MCF 10A (cell line): Measurements from ENCODE around the gene GALNT1. TPM values are rescaled to one million over a fixed set of nuclear protein-coding genes. Genes with fewer than 3 reads are reported as not detected.
"Not testable (repeated sequence)": the region's sequence is repeated elsewhere in the genome, so short reads cannot be mapped to it uniquely, and the experiment has no call there.

ENCODE experiments used
- BruUV-seq: library from RNA; stranded (reverse); fragments of 400-500 nt; replicated peaks from 2 replicates; lab custom pipeline; 2021; lab: Mats Ljungman, UMichigan
- CTCF ChIA-PET: fragments of 300-600 bp; sonication (Branson Sonifier 250); formaldehyde crosslinking; extraction: SDS; loops from one replicate; lab custom pipeline; 2021; ENCODE audit warnings: antibody characterized with exemption, inconsistent platforms; lab: Yijun Ruan, JAX
- POLR2A ChIA-PET: fragments of 300-600, 350-650 bp; sonication (Branson Sonifier 250); formaldehyde crosslinking; extraction: SDS; loops from one replicate; lab custom pipeline; 2020; ENCODE audit warnings: antibody characterized with exemption, inconsistent platforms; lab: Yijun Ruan, JAX
- DNase-seq: peaks from one replicate; pipeline ENCODE4 v3.0.0-alpha.2; 2018; ENCODE audit not compliant: unreplicated experiment
- H3K27ac Mint-ChIP-seq: one replicate; pipeline ENCODE4 v1.8.0; 2022; ENCODE audit warnings: mild to moderate bottlenecking, low read depth, mixed read lengths; ENCODE audit not compliant: unreplicated experiment
- H3K27me3 Mint-ChIP-seq: one replicate; pipeline ENCODE4 v1.8.0; 2022; ENCODE audit warnings: mixed read lengths; ENCODE audit not compliant: insufficient read depth, unreplicated experiment
- H3K36me3 Mint-ChIP-seq: one replicate; pipeline ENCODE4 v1.8.0; 2022; ENCODE audit warnings: mild to moderate bottlenecking, moderate library complexity, mixed read lengths; ENCODE audit not compliant: insufficient read depth, unreplicated experiment
- H3K4me1 Mint-ChIP-seq: one replicate; pipeline ENCODE4 v1.8.0; 2022; ENCODE audit warnings: mixed read lengths; ENCODE audit not compliant: insufficient read depth, unreplicated experiment
- H3K4me3 Mint-ChIP-seq: one replicate; pipeline ENCODE4 v1.8.0; 2022; ENCODE audit warnings: mild to moderate bottlenecking, moderate library complexity, mixed read lengths; ENCODE audit not compliant: unreplicated experiment
- H3K9me3 Mint-ChIP-seq: one replicate; pipeline ENCODE4 v1.8.0; 2022; ENCODE audit warnings: mixed read lengths; ENCODE audit not compliant: unreplicated experiment
- intact Hi-C: fragments of 100-400 bp; cut with micrococcal nuclease; formaldehyde crosslinking; loops from 2 replicates; pipeline ENCODE4 v1.14.1; 2022
- total RNA-seq: library from RNA; stranded (reverse); gene quantifications from 2 replicates; pipeline ENCODE4 v1.2.3, GENCODE V29; 2022
- TF ChIP-seq, protein P1 (sequence below): fragments of 200-600 bp; IDR thresholded peaks from one replicate; pipeline ENCODE4 v1.8.0; 2022; ENCODE audit warnings: antibody characterized with exemption, mild to moderate bottlenecking; ENCODE audit not compliant: unreplicated experiment

The GALNT1 gene
- total RNA-seq, 1 experiment from 2014 or later: 71.0 TPM

DNA sequence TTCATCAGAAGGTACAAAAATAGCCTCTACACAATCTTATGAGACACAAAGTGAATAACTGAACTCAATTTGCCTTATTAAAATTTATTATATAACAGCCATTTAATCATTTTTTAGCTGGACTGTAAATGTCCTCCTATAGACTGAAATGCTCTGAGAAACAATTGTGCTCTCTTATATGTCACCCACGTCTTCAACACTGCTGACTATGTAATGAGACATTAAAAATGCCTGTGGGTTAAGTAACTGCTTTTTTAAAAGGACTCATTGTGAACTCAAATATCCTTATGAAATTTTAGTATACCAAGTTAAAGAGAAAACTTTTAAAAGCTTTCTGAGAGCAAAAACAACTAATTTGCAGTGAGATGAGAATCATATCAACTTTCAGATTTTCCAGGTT is 10.4 kb upstream of the GALNT1 start:
- Mint-ChIP-seq H3K9me3 (no peaks in the 10 kb centered on the region), H3K27ac (no peak overlapping the region)

DNA sequence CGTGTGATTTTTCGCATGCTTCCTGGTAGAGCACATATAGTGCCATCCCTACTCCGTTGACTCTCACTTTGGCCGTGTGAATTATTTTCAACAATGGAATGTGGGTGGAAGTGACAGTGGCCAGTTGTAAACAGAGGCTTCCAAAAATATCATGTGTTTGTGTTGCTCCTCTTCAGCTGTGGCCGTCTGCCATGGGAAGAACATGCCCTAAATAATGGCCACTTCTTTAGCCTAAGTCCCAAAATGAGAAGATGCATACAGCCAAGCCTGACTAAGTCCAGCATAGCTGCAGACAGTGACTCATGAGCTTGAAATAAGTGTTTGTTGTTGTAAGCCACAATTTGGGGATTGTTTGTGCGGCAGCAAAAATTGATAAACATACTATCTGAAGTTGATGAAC is 8.9 kb upstream of the GALNT1 start:
- no peak overlapping the region for H3K27ac Mint-ChIP-seq
- H3K9me3 Mint-ChIP-seq: no peaks in the 10 kb centered on the region
- H3K27me3 Mint-ChIP-seq: no peaks in the 10 kb centered on the region
- H3K4me3 Mint-ChIP-seq: no peak overlapping the region
- no TSS peak for BruUV-seq
- no peak for DNase-seq
- intact Hi-C loops: no loop called here
- POLR2A ChIA-PET: interaction anchor here (0.9 to 2.8 kb wide), 4 partner anchors 8 to 58 kb away, joined by 3 to 13 read pairs (median 8); no protein-coding TSS in a partner anchor
- no peaks in the 10 kb centered on the region for H3K36me3 Mint-ChIP-seq
- H3K4me1 Mint-ChIP-seq: no peaks in the 10 kb centered on the region
- TF ChIP-seq, protein P1, sequence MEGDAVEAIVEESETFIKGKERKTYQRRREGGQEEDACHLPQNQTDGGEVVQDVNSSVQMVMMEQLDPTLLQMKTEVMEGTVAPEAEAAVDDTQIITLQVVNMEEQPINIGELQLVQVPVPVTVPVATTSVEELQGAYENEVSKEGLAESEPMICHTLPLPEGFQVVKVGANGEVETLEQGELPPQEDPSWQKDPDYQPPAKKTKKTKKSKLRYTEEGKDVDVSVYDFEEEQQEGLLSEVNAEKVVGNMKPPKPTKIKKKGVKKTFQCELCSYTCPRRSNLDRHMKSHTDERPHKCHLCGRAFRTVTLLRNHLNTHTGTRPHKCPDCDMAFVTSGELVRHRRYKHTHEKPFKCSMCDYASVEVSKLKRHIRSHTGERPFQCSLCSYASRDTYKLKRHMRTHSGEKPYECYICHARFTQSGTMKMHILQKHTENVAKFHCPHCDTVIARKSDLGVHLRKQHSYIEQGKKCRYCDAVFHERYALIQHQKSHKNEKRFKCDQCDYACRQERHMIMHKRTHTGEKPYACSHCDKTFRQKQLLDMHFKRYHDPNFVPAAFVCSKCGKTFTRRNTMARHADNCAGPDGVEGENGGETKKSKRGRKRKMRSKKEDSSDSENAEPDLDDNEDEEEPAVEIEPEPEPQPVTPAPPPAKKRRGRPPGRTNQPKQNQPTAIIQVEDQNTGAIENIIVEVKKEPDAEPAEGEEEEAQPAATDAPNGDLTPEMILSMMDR: no peak
- CTCF ChIA-PET: interaction anchor here (0.6 kb wide), 1 partner anchor 78 kb away, joined by 3 read pairs; no protein-coding TSS in a partner anchor

More for the DNA sequence above, 10.4 kb upstream of the GALNT1 start:
- intact Hi-C loops: no loop called here
- Mint-ChIP-seq H3K36me3 (no peaks in the 10 kb centered on the region), H3K27me3 (no peaks in the 10 kb centered on the region), H3K4me3 (no peak overlapping the region), H3K4me1 (no peaks in the 10 kb centered on the region)
- ChIA-PET CTCF (interaction anchor here (0.6 to 1.2 kb wide), 2 partner anchors 11 to 164 kb away, joined by 3 to 4 read pairs; no protein-coding TSS in a partner anchor), POLR2A (interaction anchor here (0.7 to 2.8 kb wide), 6 partner anchors 10 to 74 kb away, joined by 3 to 13 read pairs (median 4); no protein-coding TSS in a partner anchor)
- DNase-seq: no peak
- TF ChIP-seq, protein P1: no peak
- no TSS peak for BruUV-seq

DNA sequence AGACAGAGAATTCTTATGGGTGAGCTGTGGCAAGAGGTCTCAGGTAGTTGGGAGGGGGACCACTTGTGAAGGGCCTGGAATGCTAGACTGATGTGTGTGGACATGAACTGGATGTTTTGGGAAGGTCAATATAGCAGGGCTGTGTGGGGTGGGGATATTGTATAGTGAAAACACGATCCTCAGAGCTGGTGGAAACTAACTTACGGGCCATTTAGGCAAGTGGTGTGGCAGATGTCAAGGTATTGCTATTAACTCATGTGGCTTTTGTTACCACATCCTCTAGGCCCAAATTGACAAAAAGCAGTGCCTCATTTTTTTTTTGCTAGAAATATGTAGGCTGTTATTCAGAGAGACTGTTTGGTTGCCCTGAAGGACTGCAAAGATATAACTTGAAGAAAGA is 8.0 kb upstream of the GALNT1 start:
- no TSS peak for BruUV-seq
- no peak for DNase-seq
- no peaks in the 10 kb centered on the region for H3K27me3 Mint-ChIP-seq
- intact Hi-C loops: no loop called here
- TF ChIP-seq, protein P1: no peak
- no peaks in the 10 kb centered on the region for H3K36me3 Mint-ChIP-seq
- ChIA-PET POLR2A (interaction anchor here (0.9 to 2.4 kb wide), 2 partner anchors 9 to 13 kb away, joined by 3 to 12 read pairs; no protein-coding TSS in a partner anchor), CTCF (no interaction called here)
- no peak overlapping the region for H3K4me3 Mint-ChIP-seq
- H3K27ac Mint-ChIP-seq: no peak overlapping the region
- H3K4me1 Mint-ChIP-seq: no peaks in the 10 kb centered on the region
- no peaks in the 10 kb centered on the region for H3K9me3 Mint-ChIP-seq

DNA sequence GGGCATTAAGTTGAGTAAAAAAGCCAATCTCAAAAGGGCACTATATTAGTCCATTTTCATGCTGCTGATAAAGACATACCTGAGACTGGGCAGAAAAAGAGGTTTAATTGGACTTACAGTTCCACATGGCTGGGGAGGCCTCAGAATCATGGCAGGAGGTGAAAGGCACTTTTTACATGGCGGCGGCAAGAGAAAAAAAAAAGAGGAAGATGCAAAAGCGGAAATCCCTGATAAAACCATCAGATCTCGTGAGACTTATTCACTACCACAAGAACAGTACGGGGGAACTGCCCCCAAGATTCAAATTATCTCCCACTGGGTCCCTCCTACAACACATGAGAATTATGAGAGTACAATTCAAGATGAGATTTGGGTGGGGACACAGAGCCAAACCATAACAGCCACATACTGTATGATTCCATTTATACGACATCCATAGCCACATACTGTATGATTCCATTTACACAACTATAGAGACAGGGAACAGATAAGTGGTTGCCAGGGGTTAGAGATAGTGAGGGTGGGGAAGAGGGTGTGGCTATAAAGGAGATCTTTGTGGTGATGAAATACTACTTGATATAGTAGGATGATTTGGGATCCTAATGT is 5.2 kb upstream of the GALNT1 start:
- H3K4me3 Mint-ChIP-seq, H3K27ac Mint-ChIP-seq, H3K36me3 Mint-ChIP-seq, intact Hi-C loops, POLR2A ChIA-PET, DNase-seq, BruUV-seq, H3K4me1 Mint-ChIP-seq, H3K27me3 Mint-ChIP-seq, H3K9me3 Mint-ChIP-seq, CTCF ChIA-PET: not testable (repeated sequence)
